ENCODE data around the gene SEMA4D. TPM values are rescaled to one million over a fixed set of nuclear protein-coding genes. Genes with fewer than 3 reads are reported as not detected.

Gene SEMA4D
- total RNA-seq, 2 donors from 2014 or later, result 17.1 to 52.7 TPM

- peak; percentile 84 for DNase-seq (ENCODE audit: low spot score)
Measured at GRCh38 chr9:89386797-89387196, 111.1 kb downstream of the SEMA4D start.

GRCh38 chr9:89386206-89386605 lies 111.7 kb downstream of the SEMA4D start:
- Histone ChIP-seq H3K27ac (peak overlapping the region in 1 of 2 donors; percentile 11), H3K4me3 (no peak overlapping the region), H3K9me3 (no peaks in the 10 kb centered on the region), H3K27me3 (replicated peaks; ENCODE audit: insufficient read depth) (no peaks in the 10 kb centered on the region), H3K36me3 (peaks cover 0 to 5% of the 10 kb centered on the region in 2 donors), H3K4me1 (replicated peaks) (no peaks in the 10 kb centered on the region)
- no peak for TF ChIP-seq POLR2A (IDR thresholded peaks at IDR 0.05)
- no peak for TF ChIP-seq POLR2AphosphoS5 (IDR thresholded peaks at IDR 0.05)
- TF ChIP-seq CTCF (IDR thresholded peaks at IDR 0.05), result no peak
- DNase-seq (ENCODE audit: low spot score), result no peak
- intact Hi-C loops (cut with DNase I), result no loop called here
- 78% methylated on average over 11 of the region's 11 CpGs for WGBS

More at GRCh38 chr9:89386797-89387196, 111.1 kb downstream of the SEMA4D start:
- H3K36me3 ChIP-seq, result peaks cover 0 to 4% of the 10 kb centered on the region in 2 donors
- H3K27me3 ChIP-seq (replicated peaks; ENCODE audit: insufficient read depth), result no peaks in the 10 kb centered on the region
- peak overlapping the region in 1 of 2 donors; percentile 11 for H3K27ac ChIP-seq
- no peak overlapping the region for H3K4me3 ChIP-seq
- H3K4me1 ChIP-seq (replicated peaks), result no peaks in the 10 kb centered on the region
- TF ChIP-seq POLR2A (IDR thresholded peaks at IDR 0.05) (no peak), CTCF (IDR thresholded peaks at IDR 0.05) (peak in 1 of 4 experiments; percentile 9), POLR2AphosphoS5 (IDR thresholded peaks at IDR 0.05) (peak; percentile 83)
- whole genome bisulfite sequencing, result 47% methylated on average over 9 of the region's 11 CpGs
- H3K9me3 ChIP-seq, result no peaks in the 10 kb centered on the region
- intact Hi-C loops (cut with DNase I), result no loop called here

- 95% methylated on average over 10 of the region's 15 CpGs for WGBS
- H3K27ac ChIP-seq, result no peak overlapping the region
- no peaks in the 10 kb centered on the region for H3K4me1 ChIP-seq (replicated peaks)
- no peak overlapping the region for H3K4me3 ChIP-seq
- intact Hi-C loops (cut with DNase I), result no loop called here
- DNase-seq (ENCODE audit: low spot score), result no peak
- TF ChIP-seq POLR2A (IDR thresholded peaks at IDR 0.05) (no peak), CTCF (IDR thresholded peaks at IDR 0.05) (no peak), POLR2AphosphoS5 (IDR thresholded peaks at IDR 0.05) (no peak)
- no peaks in the 10 kb centered on the region for H3K27me3 ChIP-seq (replicated peaks; ENCODE audit: insufficient read depth)
- H3K36me3 ChIP-seq, result peaks cover 0 to 2% of the 10 kb centered on the region in 2 donors
- H3K9me3 ChIP-seq, result no peaks in the 10 kb centered on the region
Measured at GRCh38 chr9:89384783-89385182, 113.1 kb downstream of the SEMA4D start.

- Histone ChIP-seq H3K4me1 (replicated peaks) (no peaks in the 10 kb centered on the region), H3K27me3 (replicated peaks; ENCODE audit: insufficient read depth) (no peaks in the 10 kb centered on the region), H3K36me3 (peaks cover 0 to 2% of the 10 kb centered on the region in 2 donors), H3K9me3 (no peaks in the 10 kb centered on the region), H3K27ac (no peak overlapping the region), H3K4me3 (no peak overlapping the region)
- intact Hi-C loops (cut with DNase I), result no loop called here
- no peak for DNase-seq (ENCODE audit: low spot score)
- WGBS, result 91% methylated on average over 19 of the region's 19 CpGs
- TF ChIP-seq POLR2AphosphoS5 (IDR thresholded peaks at IDR 0.05), result no peak
- TF ChIP-seq CTCF (IDR thresholded peaks at IDR 0.05), result no peak
Measured at GRCh38 chr9:89383721-89384300, 114.1 kb downstream of the SEMA4D start.

- no peaks in the 10 kb centered on the region for H3K9me3 ChIP-seq
- TF ChIP-seq CTCF (IDR thresholded peaks at IDR 0.05), result no peak
- TF ChIP-seq POLR2A (IDR thresholded peaks at IDR 0.05), result no peak
- no peak for TF ChIP-seq POLR2AphosphoS5 (IDR thresholded peaks at IDR 0.05)
- WGBS, result 83% methylated on average over 16 of the region's 16 CpGs
- no peak overlapping the region for H3K27ac ChIP-seq
- H3K4me1 ChIP-seq (replicated peaks), result no peaks in the 10 kb centered on the region
- no peak for DNase-seq (ENCODE audit: low spot score)
- peaks cover 0 to 2% of the 10 kb centered on the region in 2 donors for H3K36me3 ChIP-seq
- no peak overlapping the region for H3K4me3 ChIP-seq
- intact Hi-C loops (cut with DNase I), result no loop called here
- H3K27me3 ChIP-seq (replicated peaks; ENCODE audit: insufficient read depth), result no peaks in the 10 kb centered on the region
Measured at GRCh38 chr9:89383030-89383720, 114.7 kb downstream of the SEMA4D start.

All from prostate gland (tissue), 2 donors.